ENCODE data around the gene GGTLC1. TPM values are rescaled to one million over a fixed set of nuclear protein-coding genes. Genes with fewer than 3 reads are reported as not detected.
A peak's percentile ranks its signal among the peaks of the same experiment; 100 is the strongest.

The GGTLC1 gene
- total RNA-seq, 2 experiments from 2014 or later, result not detected

GRCh38 chr20:23938118-23938438 is 50.5 kb downstream of the GGTLC1 start:
- H3K27ac Mint-ChIP-seq, result no peak overlapping the region
- CTCF ChIA-PET, result interaction anchor here (0.8 to 2.7 kb wide), 22 partner anchors 11 to 1015 kb away, joined by 3 to 20 read pairs (median 4); no protein-coding TSS in a partner anchor
- no peaks in the 10 kb centered on the region for H3K9me3 Mint-ChIP-seq
- intact Hi-C loops (cut with micrococcal nuclease), result loop anchor here (5.0 kb wide), 2 partner anchors 164 to 229 kb away; no protein-coding TSS in a partner anchor
- H3K4me1 Mint-ChIP-seq (ENCODE audit: low read depth), result no peaks in the 10 kb centered on the region
- H3K4me3 Mint-ChIP-seq, result no peak overlapping the region
- TF ChIP-seq CTCF (IDR thresholded peaks at IDR 0.05), result no peak
- POLR2A ChIA-PET, result no interaction called here
- H3K27me3 Mint-ChIP-seq, result no peaks in the 10 kb centered on the region
- no peaks in the 10 kb centered on the region for H3K36me3 Mint-ChIP-seq (ENCODE audit: low read depth)
- no peak for DNase-seq
- ATAC-seq, result no peak

- Mint-ChIP-seq H3K4me3 (no peak overlapping the region), H3K27ac (no peak overlapping the region), H3K4me1 (ENCODE audit: low read depth) (no peaks in the 10 kb centered on the region), H3K36me3 (ENCODE audit: low read depth) (no peaks in the 10 kb centered on the region), H3K27me3 (no peaks in the 10 kb centered on the region), H3K9me3 (no peaks in the 10 kb centered on the region)
- peak; percentile 87 for ATAC-seq
- peak; percentile 75 for TF ChIP-seq CTCF (IDR thresholded peaks at IDR 0.05)
- intact Hi-C loops (cut with micrococcal nuclease), result loop anchor here (5.0 kb wide), 2 partner anchors 165 to 230 kb away; no protein-coding TSS in a partner anchor
- peak; percentile 69 for DNase-seq
- ChIA-PET CTCF (interaction anchor here (0.6 to 2.7 kb wide), 26 partner anchors 9 to 1015 kb away, joined by 3 to 20 read pairs (median 4); no protein-coding TSS in a partner anchor), POLR2A (no interaction called here)
These were observed 51.1 kb downstream of the GGTLC1 start for GRCh38 chr20:23937303-23938117.

Other genes starting within 250 kb of the GGTLC1 start
- not detected for gene CST1, start 237.8 kb downstream of the GGTLC1 start, total RNA-seq
- gene CST2, start 162.1 kb downstream of the GGTLC1 start, total RNA-seq, result not detected
- gene CST5, start 109.0 kb downstream of the GGTLC1 start, total RNA-seq, result not detected

All from activated CD8-positive, alpha-beta T cell treated with anti-CD3 and anti-CD28 coated beads for 36 hours (primary cell).